Caco-2 (cell line): ENCODE results near the gene CD226. TPM values are rescaled to one million over a fixed set of nuclear protein-coding genes. Genes with fewer than 3 reads are reported as not detected.

ENCODE experiments used
- Bru-seq: library from RNA; stranded (reverse); fragments of 400-500 nt; gene quantifications from one replicate; lab custom pipeline; 2021; lab: Mats Ljungman, UMichigan
- BruChase-seq, 2 experiments: library from RNA; stranded (reverse); fragments of 400-500 nt; gene quantifications; one replicate each; lab custom pipeline; 2021; lab: Mats Ljungman, UMichigan
- BruUV-seq: library from RNA; stranded (reverse); fragments of 400-500 nt; replicated peaks from 2 replicates; lab custom pipeline; 2021; lab: Mats Ljungman, UMichigan
- CTCF ChIA-PET: fragments of 300-600 bp; sonication (Branson Sonifier 250); formaldehyde crosslinking; loops from one replicate; lab custom pipeline; 2022; ENCODE audit warnings: antibody characterized with exemption; lab: Charles Lee
- POLR2A ChIA-PET: fragments of 300-600 bp; sonication (Branson Sonifier 250); formaldehyde crosslinking; loops from one replicate; lab custom pipeline; 2022; ENCODE audit warnings: antibody characterized with exemption; lab: Charles Lee
- DNase-seq, 2 experiments: peaks; one replicate each; pipeline versions ENCODE4 v3.0.0 to v3.0.0-alpha.2; 2020 to 2022
- H3K27me3 ChIP-seq: replicated peaks from 2 replicates; pipeline ENCODE4 v1.6.0; 2011; ENCODE audit warnings: low read length; ENCODE audit not compliant: control insufficient read depth, insufficient read depth
- H3K36me3 ChIP-seq: 2 replicates; pipeline ENCODE4 v1.5.1; 2011; ENCODE audit warnings: low read length; ENCODE audit not compliant: control insufficient read depth, insufficient read depth
- H3K4me1 ChIP-seq: fragments of 250-450 bp; sonication (Bioruptor Pico); 2 replicates; pipeline ENCODE4 v1.5.1; 2020; ENCODE audit warnings: mild to moderate bottlenecking
- H3K4me3 ChIP-seq: 2 replicates; pipeline ENCODE4 v1.5.1; 2011; ENCODE audit warnings: low read depth, mild to moderate bottlenecking, control low read depth, low read length
- H3K9me3 ChIP-seq: fragments of 250-450 bp; sonication (Bioruptor Pico); 2 replicates; pipeline ENCODE4 v1.5.1; 2020; ENCODE audit warnings: mild to moderate bottlenecking, moderate library complexity
- H3K27ac Mint-ChIP-seq: one replicate; pipeline ENCODE4 v1.8.0; 2022; ENCODE audit warnings: mixed read lengths; ENCODE audit not compliant: unreplicated experiment
- H3K27me3 Mint-ChIP-seq: one replicate; pipeline ENCODE4 v1.8.0; 2022; ENCODE audit warnings: mixed read lengths; ENCODE audit not compliant: insufficient read depth, unreplicated experiment
- H3K36me3 Mint-ChIP-seq: one replicate; pipeline ENCODE4 v1.8.0; 2022; ENCODE audit warnings: mild to moderate bottlenecking, mixed read lengths; ENCODE audit not compliant: insufficient read depth, unreplicated experiment
- H3K4me1 Mint-ChIP-seq: one replicate; pipeline ENCODE4 v1.8.0; 2022; ENCODE audit warnings: low read depth, mixed read lengths; ENCODE audit not compliant: unreplicated experiment
- H3K4me3 Mint-ChIP-seq: one replicate; pipeline ENCODE4 v1.8.0; 2022; ENCODE audit warnings: mild to moderate bottlenecking, moderate library complexity, mixed read lengths; ENCODE audit not compliant: unreplicated experiment
- H3K9me3 Mint-ChIP-seq: one replicate; pipeline ENCODE4 v1.8.0; 2022; ENCODE audit warnings: mixed read lengths; ENCODE audit not compliant: unreplicated experiment
- intact Hi-C: fragments of 100-400 bp; cut with micrococcal nuclease; formaldehyde crosslinking; loops from one replicate; pipeline ENCODE4 v1.10.0; 2022; ENCODE audit not compliant: unreplicated experiment
- long read RNA-seq: library from polyadenylated mRNA; stranded (forward); transcript quantifications from one replicate; pipeline ENCODE4 v2.0.0, GENCODE V29; 2022
- total RNA-seq: library from RNA; stranded (reverse); gene quantifications from 2 replicates; pipeline ENCODE4 v1.2.3, GENCODE V29; 2022
- TF ChIP-seq, protein P1 (sequence below), 2 experiments: fragments of 200-600 bp in 1 of 2; IDR thresholded peaks; 1 replicate in 1 of 2; 2 replicates in 1 of 2; pipeline versions ENCODE4 v1.5.1 to v1.8.0; 2011 to 2022; ENCODE audit warnings: antibody characterized with exemption in 1 of 2, control low read depth in 1 of 2, inconsistent platforms in 1 of 2, low read depth in 1 of 2, low read length in 1 of 2, mild to moderate bottlenecking in 1 of 2, moderate library complexity in 1 of 2; ENCODE audit not compliant: insufficient read depth in 1 of 2, severe bottlenecking in 1 of 2, unreplicated experiment in 1 of 2

The CD226 gene
- total RNA-seq: 0.02 TPM in 1 of 2 replicates, not detected in the other
- percentile 26 among the genes with signal in this experiment for Bru-seq, nascent RNA
- BruChase-seq, experiment 1, labeled RNA remaining after a 2-hour chase: percentile 27 among the genes with signal in this experiment
- BruChase-seq, experiment 2, labeled RNA remaining after a 6-hour chase: percentile 25 among the genes with signal in this experiment
- long read RNA-seq: 0 reads

- H3K4me1 Mint-ChIP-seq: no peaks in the 10 kb centered on the region
- DNase-seq: no peak
- no peak within 1 kb of the TSS for H3K27ac Mint-ChIP-seq
- CTCF ChIA-PET: no interaction called here
- intact Hi-C loops: no loop called here
- H3K4me1 ChIP-seq: no peaks in the 10 kb centered on the region
- no TSS peak for BruUV-seq
- H3K9me3 ChIP-seq: no peaks in the 10 kb centered on the region
- H3K4me3 Mint-ChIP-seq: no peak within 1 kb of the TSS
- TF ChIP-seq, protein P1, sequence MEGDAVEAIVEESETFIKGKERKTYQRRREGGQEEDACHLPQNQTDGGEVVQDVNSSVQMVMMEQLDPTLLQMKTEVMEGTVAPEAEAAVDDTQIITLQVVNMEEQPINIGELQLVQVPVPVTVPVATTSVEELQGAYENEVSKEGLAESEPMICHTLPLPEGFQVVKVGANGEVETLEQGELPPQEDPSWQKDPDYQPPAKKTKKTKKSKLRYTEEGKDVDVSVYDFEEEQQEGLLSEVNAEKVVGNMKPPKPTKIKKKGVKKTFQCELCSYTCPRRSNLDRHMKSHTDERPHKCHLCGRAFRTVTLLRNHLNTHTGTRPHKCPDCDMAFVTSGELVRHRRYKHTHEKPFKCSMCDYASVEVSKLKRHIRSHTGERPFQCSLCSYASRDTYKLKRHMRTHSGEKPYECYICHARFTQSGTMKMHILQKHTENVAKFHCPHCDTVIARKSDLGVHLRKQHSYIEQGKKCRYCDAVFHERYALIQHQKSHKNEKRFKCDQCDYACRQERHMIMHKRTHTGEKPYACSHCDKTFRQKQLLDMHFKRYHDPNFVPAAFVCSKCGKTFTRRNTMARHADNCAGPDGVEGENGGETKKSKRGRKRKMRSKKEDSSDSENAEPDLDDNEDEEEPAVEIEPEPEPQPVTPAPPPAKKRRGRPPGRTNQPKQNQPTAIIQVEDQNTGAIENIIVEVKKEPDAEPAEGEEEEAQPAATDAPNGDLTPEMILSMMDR (IDR thresholded peaks at IDR 0.05; ENCODE audit: insufficient read depth in 1 of 2, low read depth in 1 of 2, low read length in 1 of 2, severe bottlenecking in 1 of 2, unreplicated experiment in 1 of 2): no peak
- H3K36me3 ChIP-seq: no peaks in the 10 kb centered on the region
- H3K4me3 ChIP-seq: no peak within 1 kb of the TSS
- H3K27me3 ChIP-seq: no peaks in the 10 kb centered on the region
- no peaks in the 10 kb centered on the region for H3K36me3 Mint-ChIP-seq
- H3K9me3 Mint-ChIP-seq: no peaks in the 10 kb centered on the region
- POLR2A ChIA-PET: no interaction called here
- no peaks in the 10 kb centered on the region for H3K27me3 Mint-ChIP-seq
Measured at GRCh38 chr18:69947361-69948133, at the start of gene CD226. TSS of gene CD226 (minus strand) at chr18:69947873. CDS start at chr18:69947406, 467 bp downstream.

GRCh38 chr18:69996951-69997798, 49.5 kb upstream of the CD226 start:
- Histone ChIP-seq H3K4me1 (no peaks in the 10 kb centered on the region), H3K27me3 (no peaks in the 10 kb centered on the region), H3K9me3 (no peaks in the 10 kb centered on the region), H3K36me3 (no peaks in the 10 kb centered on the region), H3K4me3 (no peak overlapping the region)
- H3K4me1 Mint-ChIP-seq: peaks cover 7% of the 10 kb centered on the region
- H3K4me3 Mint-ChIP-seq: no peak overlapping the region
- TF ChIP-seq, protein P1 (IDR thresholded peaks at IDR 0.05; ENCODE audit: insufficient read depth in 1 of 2, low read depth in 1 of 2, low read length in 1 of 2, severe bottlenecking in 1 of 2, unreplicated experiment in 1 of 2): no peak
- H3K27me3 Mint-ChIP-seq: no peaks in the 10 kb centered on the region
- ChIA-PET POLR2A (no interaction called here), CTCF (no interaction called here)
- no peak for DNase-seq
- H3K27ac Mint-ChIP-seq: no peak overlapping the region
- no TSS peak for BruUV-seq
- no peaks in the 10 kb centered on the region for H3K36me3 Mint-ChIP-seq
- H3K9me3 Mint-ChIP-seq: no peaks in the 10 kb centered on the region
- intact Hi-C loops: no loop called here

DNA sequence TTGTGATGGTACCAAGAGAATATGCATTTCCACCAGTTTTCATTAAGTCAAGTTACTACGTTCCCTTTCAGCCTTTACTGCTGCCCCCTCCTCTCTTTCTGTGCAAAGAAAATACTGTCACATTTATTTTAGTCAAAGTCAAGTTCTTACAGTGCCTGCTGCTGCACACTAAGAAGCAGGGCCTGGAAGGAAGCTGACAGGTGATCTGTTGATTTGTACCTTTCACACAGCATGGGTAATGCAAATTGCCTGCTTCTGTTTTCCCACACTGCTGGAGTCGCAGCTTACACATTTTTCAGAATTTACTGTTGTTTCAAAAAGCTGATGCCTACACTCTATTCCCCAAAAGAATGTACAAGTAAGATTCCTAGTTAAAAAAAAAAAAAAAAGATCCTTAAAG, 48.7 kb upstream of the CD226 start:
- no peaks in the 10 kb centered on the region for H3K4me1 ChIP-seq
- intact Hi-C loops: no loop called here
- no peaks in the 10 kb centered on the region for H3K36me3 Mint-ChIP-seq
- no peaks in the 10 kb centered on the region for H3K36me3 ChIP-seq
- no peak overlapping the region for H3K4me3 Mint-ChIP-seq
- TF ChIP-seq, protein P1 (IDR thresholded peaks at IDR 0.05; ENCODE audit: insufficient read depth in 1 of 2, low read depth in 1 of 2, low read length in 1 of 2, severe bottlenecking in 1 of 2, unreplicated experiment in 1 of 2): no peak
- no peaks in the 10 kb centered on the region for H3K27me3 Mint-ChIP-seq
- H3K27ac Mint-ChIP-seq: no peak overlapping the region
- DNase-seq: no peak
- no peaks in the 10 kb centered on the region for H3K9me3 Mint-ChIP-seq
- no peaks in the 10 kb centered on the region for H3K27me3 ChIP-seq
- ChIA-PET POLR2A (no interaction called here), CTCF (no interaction called here)
- H3K4me1 Mint-ChIP-seq: peaks cover 7% of the 10 kb centered on the region
- H3K9me3 ChIP-seq: no peaks in the 10 kb centered on the region
- no peak overlapping the region for H3K4me3 ChIP-seq
- no TSS peak for BruUV-seq
